Measurements from ENCODE around the gene TLN1. TPM values are rescaled to one million over a fixed set of nuclear protein-coding genes. Genes with fewer than 3 reads are reported as not detected.
A peak's percentile ranks its signal among the peaks of the same experiment; 100 is the strongest.

TLN1 gene
- total RNA-seq = 100 to 1,000 TPM; 273 to 370 TPM

GRCh38 chr9:35732185-35732799, at the start of gene TLN1, which contains the start of gene CREB3:
TSS of gene TLN1 (minus strand) at chr9:35732195. CDS start at chr9:35725694, 6,501 bp downstream.
TSS of gene CREB3 (plus strand) at chr9:35732666. CDS start at chr9:35732773, 107 bp downstream.
- DNase-seq (ENCODE audit: low spot score) = peak; percentile 99
- Histone ChIP-seq H3K4me1 (peaks cover 0 to 54% of the 10 kb centered on the region in 2 donors), H3K36me3 (peaks cover 29% of the 10 kb centered on the region), H3K27me3 (no peaks in the 10 kb centered on the region), H3K9me3 (no peaks in the 10 kb centered on the region), H3K27ac (peak within 1 kb of the TSS; percentile 96 to 98), H3K4me3 (peak within 1 kb of the TSS; percentile 78 to 97)
- TF ChIP-seq CTCF (IDR thresholded peaks at IDR 0.05) = no peak

- TF ChIP-seq CTCF (IDR thresholded peaks at IDR 0.05) = no peak
- no peak for DNase-seq (ENCODE audit: low spot score)
- Histone ChIP-seq H3K36me3 (no peaks in the 10 kb centered on the region), H3K4me1 (no peaks in the 10 kb centered on the region), H3K9me3 (no peaks in the 10 kb centered on the region), H3K4me3 (no peak overlapping the region), H3K27me3 (no peaks in the 10 kb centered on the region), H3K27ac (no peak overlapping the region)
These were observed 49.1 kb upstream of the TLN1 start for GRCh38 chr9:35781066-35781465.

GRCh38 chr9:35778496-35778895, 46.5 kb upstream of the TLN1 start:
- Histone ChIP-seq H3K4me3 (no peak overlapping the region), H3K36me3 (no peaks in the 10 kb centered on the region), H3K9me3 (no peaks in the 10 kb centered on the region), H3K4me1 (peaks cover 0 to 9% of the 10 kb centered on the region in 2 donors), H3K27me3 (no peaks in the 10 kb centered on the region), H3K27ac (no peak overlapping the region)
- DNase-seq (ENCODE audit: low spot score) = no peak
- TF ChIP-seq CTCF (IDR thresholded peaks at IDR 0.05) = no peak

GRCh38 chr9:35776018-35776417, 44.0 kb upstream of the TLN1 start:
- DNase-seq (ENCODE audit: low spot score) = no peak
- no peak overlapping the region for H3K4me3 ChIP-seq
- peaks cover 0 to 23% of the 10 kb centered on the region in 2 donors for H3K4me1 ChIP-seq
- no peak for TF ChIP-seq CTCF (IDR thresholded peaks at IDR 0.05)
- H3K27ac ChIP-seq = no peak overlapping the region
- H3K9me3 ChIP-seq = no peaks in the 10 kb centered on the region
- no peaks in the 10 kb centered on the region for H3K27me3 ChIP-seq
- H3K36me3 ChIP-seq = no peaks in the 10 kb centered on the region

GRCh38 chr9:35774907-35775635, 43.1 kb upstream of the TLN1 start:
- DNase-seq (ENCODE audit: low spot score) = no peak
- TF ChIP-seq CTCF (IDR thresholded peaks at IDR 0.05) = no peak

More at GRCh38 chr9:35774907-35775635, 43.1 kb upstream of the TLN1 start:
- Histone ChIP-seq H3K27ac (no peak overlapping the region), H3K9me3 (no peaks in the 10 kb centered on the region), H3K4me3 (no peak overlapping the region), H3K27me3 (no peaks in the 10 kb centered on the region), H3K4me1 (peaks cover 0 to 31% of the 10 kb centered on the region in 2 donors), H3K36me3 (no peaks in the 10 kb centered on the region)

Data from right atrium auricular region (tissue), 2 donors.